SK-N-SH (cell line): Measurements from ENCODE around the gene HIPK2. TPM values are rescaled to one million over a fixed set of nuclear protein-coding genes. Genes with fewer than 3 reads are reported as not detected.

Experiments used
- CTCF ChIA-PET: fragments of 300-600, 350-600 bp; formaldehyde crosslinking; extraction: SDS; loops from one replicate; lab custom pipeline; 2021; lab: Yijun Ruan, JAX
- POLR2A ChIA-PET: fragments of 350-600 bp; sonication (Branson Sonifier 250); formaldehyde crosslinking; extraction: SDS; loops from one replicate; lab custom pipeline; 2020; ENCODE audit warnings: antibody characterized with exemption, inconsistent platforms; lab: Yijun Ruan, JAX
- DNase-seq: peaks from one replicate; pipeline ENCODE4 v3.0.0; 2012
- H2AFZ ChIP-seq: fragments of 200-600 bp; sonication (generic); 2 replicates; pipeline ENCODE4 v1.8.1; 2016; ENCODE audit warnings: antibody characterized with exemption, mild to moderate bottlenecking, low read depth
- H3F3A ChIP-seq: fragments of 200-600 bp; sonication (generic); replicated peaks from 2 replicates; pipeline ENCODE3; 2016; ENCODE audit warnings: antibody characterized with exemption, mild to moderate bottlenecking; ENCODE audit not compliant: insufficient read depth
- H3K27ac ChIP-seq, 2 experiments: fragments of 200-500 bp in 1 of 2; fragments of 200-600 bp in 1 of 2; sonication (Bioruptor generic) in 1 of 2; sonication (generic), shearing (Covaris generic) in 1 of 2; 2 replicates each; pipeline versions ENCODE4 v1.5.1 to v1.6.1; 2014 to 2016; ENCODE audit warnings: low read depth in 2 of 2, inconsistent platforms in 1 of 2, low read length in 1 of 2, mild to moderate bottlenecking in 1 of 2, mixed read lengths in 1 of 2
- H3K27me3 ChIP-seq: fragments of 200-600 bp; sonication (generic), shearing (Covaris generic); 2 replicates; pipeline ENCODE4 v1.6.1; 2016; ENCODE audit warnings: mixed run types; ENCODE audit not compliant: insufficient read depth
- H3K36me3 ChIP-seq, 2 experiments: fragments of 200-500 bp in 1 of 2; fragments of 200-600 bp in 1 of 2; sonication (Bioruptor generic) in 1 of 2; sonication (generic) in 1 of 2; replicated peaks in 1 of 2; 2 replicates each; pipeline versions ENCODE3 to v1.5.1; 2014 to 2016; ENCODE audit warnings: low read length in 1 of 2, mild to moderate bottlenecking in 1 of 2; ENCODE audit not compliant: insufficient read depth in 2 of 2, control insufficient read depth in 1 of 2
- H3K4me1 ChIP-seq, 2 experiments: fragments of 200-500 bp in 1 of 2; fragments of 200-600 bp in 1 of 2; sonication (Bioruptor generic) in 1 of 2; sonication (generic), shearing (Covaris generic) in 1 of 2; 2 replicates each; pipeline versions ENCODE4 v1.5.1 to v1.6.1; 2014 to 2016; ENCODE audit warnings: low read depth in 1 of 2, low read length in 1 of 2, mixed run types in 1 of 2; ENCODE audit not compliant: insufficient read depth in 2 of 2, control insufficient read depth in 1 of 2
- H3K4me2 ChIP-seq: fragments of 200-600 bp; sonication (generic), shearing (Covaris generic); 2 replicates; pipeline ENCODE4 v1.6.1; 2017; ENCODE audit warnings: mixed run types
- H3K4me3 ChIP-seq, 2 experiments: fragments of 200-500 bp in 1 of 2; fragments of 200-600 bp in 1 of 2; sonication (Bioruptor generic) in 1 of 2; sonication (generic), shearing (Covaris generic) in 1 of 2; 2 replicates each; pipeline versions ENCODE4 v1.5.1 to v1.8.1; 2014 to 2016; ENCODE audit warnings: low read depth in 2 of 2, inconsistent platforms in 1 of 2, low read length in 1 of 2, mild to moderate bottlenecking in 1 of 2, mixed read lengths in 1 of 2, moderate library complexity in 1 of 2
- H3K79me2 ChIP-seq: fragments of 200-600 bp; sonication (generic); 2 replicates; pipeline ENCODE4 v1.8.1; 2017; ENCODE audit warnings: mild to moderate bottlenecking; ENCODE audit not compliant: insufficient read depth
- H3K9ac ChIP-seq: fragments of 200-600 bp; sonication (generic); 2 replicates; pipeline ENCODE4 v1.6.1; 2017; ENCODE audit warnings: mixed run types
- H3K9me2 ChIP-seq: fragments of 200-600 bp; sonication (generic); 2 replicates; pipeline ENCODE4 v1.6.1; 2017; ENCODE audit warnings: mixed run types
- H3K9me3 ChIP-seq: fragments of 200-600 bp; sonication (generic); 2 replicates; pipeline ENCODE4 v1.6.1; 2017; ENCODE audit warnings: mixed run types, mild to moderate bottlenecking, moderate library complexity
- H4K20me1 ChIP-seq: fragments of 200-600 bp; sonication (generic); 2 replicates; pipeline ENCODE4 v1.6.1; 2017; ENCODE audit warnings: mild to moderate bottlenecking, mixed run types; ENCODE audit not compliant: insufficient read depth
- CHD2 ChIP-seq: fragments of 150-350 bp; IDR thresholded peaks from 2 replicates; pipeline ENCODE4 v1.6.1; 2018; ENCODE audit warnings: low read length; ENCODE audit not compliant: partially characterized antibody
- EP300 ChIP-seq, 2 experiments: IDR thresholded peaks; 2 replicates each; pipeline versions ENCODE4 v1.4.0 to v1.6.1; 2012; ENCODE audit warnings: borderline replicate concordance in 1 of 2, low read depth in 1 of 2, low read length in 1 of 2
- FOXM1 ChIP-seq: IDR thresholded peaks from 2 replicates; pipeline ENCODE4 v1.4.0; 2012; ENCODE audit warnings: low read depth, mild to moderate bottlenecking
- GATA2 ChIP-seq: sonication (generic); formaldehyde crosslinking; IDR thresholded peaks from 2 replicates; pipeline ENCODE4 v1.5.0; 2020; ENCODE audit warnings: mild to moderate bottlenecking, missing genetic modification reagents
- JUND ChIP-seq: IDR thresholded peaks from 2 replicates; pipeline ENCODE4 v1.4.0; 2012
- NFIC ChIP-seq: IDR thresholded peaks from 2 replicates; pipeline ENCODE4 v1.4.0; 2012; ENCODE audit warnings: borderline replicate concordance
- POLR2AphosphoS5 ChIP-seq: IDR thresholded peaks from 2 replicates; pipeline ENCODE4 v1.6.1; 2012; ENCODE audit warnings: low read depth, low read length
- RAD21 ChIP-seq: IDR thresholded peaks from 2 replicates; pipeline ENCODE4 v1.6.1; 2012; ENCODE audit warnings: mild to moderate bottlenecking, low read length
- RCOR1 ChIP-seq: fragments of 150-350 bp; IDR thresholded peaks from 2 replicates; pipeline ENCODE4 v1.6.1; 2017; ENCODE audit warnings: antibody characterized with exemption, low read length
- SIN3A ChIP-seq: IDR thresholded peaks from 2 replicates; pipeline ENCODE4 v1.6.1; 2012; ENCODE audit warnings: low read depth, mild to moderate bottlenecking, low read length, moderate library complexity, borderline replicate concordance
- SMC3 ChIP-seq: IDR thresholded peaks from 2 replicates; pipeline ENCODE4 v1.6.1; 2012; ENCODE audit warnings: low read depth, low read length, improper control_type of control experiment
- USF2 ChIP-seq: fragments of 150-350 bp; IDR thresholded peaks from 2 replicates; pipeline ENCODE4 v1.6.1; 2017; ENCODE audit warnings: antibody characterized with exemption, low read length, low read depth, borderline replicate concordance
- YY1 ChIP-seq: IDR thresholded peaks from 2 replicates; pipeline ENCODE4 v1.4.0; 2012; ENCODE audit warnings: low read depth, mild to moderate bottlenecking
- WGBS: methylation state at CpG from one replicate; pipeline ENCODE4 v1.1.6; 2017; ENCODE audit warnings: low lambda C conversion rate; 5-methylcytosine and 5-hydroxymethylcytosine counted together
- polyA plus RNA-seq, 3 experiments: library from polyadenylated mRNA; depleted of rRNA; stranded (reverse); fragments of >200 nt; gene quantifications; 2 replicates each; pipeline ENCODE4 v1.2.3, GENCODE V29; 2012
- TF ChIP-seq, protein P1 (sequence below): IDR thresholded peaks from 2 replicates; pipeline ENCODE4 v1.4.0; 2012; ENCODE audit warnings: low read depth, borderline replicate concordance
- TF ChIP-seq, protein P2 (sequence below): IDR thresholded peaks from 2 replicates; pipeline ENCODE4 v1.4.0; 2012; ENCODE audit warnings: low read depth
- TF ChIP-seq, protein P3 (sequence below): IDR thresholded peaks from 2 replicates; pipeline ENCODE4; 2012
- TF ChIP-seq, protein P4 (sequence below): fragments of 200-600 bp; sonication (generic); IDR thresholded peaks from 2 replicates; pipeline ENCODE4 v1.6.1; 2017; ENCODE audit warnings: antibody characterized with exemption, mild to moderate bottlenecking, moderate library complexity
- TF ChIP-seq, protein P5 (sequence below): IDR thresholded peaks from 2 replicates; pipeline ENCODE4 v1.4.0; 2012; ENCODE audit warnings: low read depth, borderline replicate concordance

HIPK2 gene
- polyA plus RNA-seq, 1 of the 3 experiments (the other 2 are of a cell fraction) = 14.2 TPM

GRCh38 chr7:139603282-139603681, 174.5 kb downstream of the HIPK2 start:
- Histone ChIP-seq H3K36me3 (peaks cover 66 to 70% of the 10 kb centered on the region in 2 experiments), H3F3A (peaks cover 4% of the 10 kb centered on the region), H4K20me1 (no peaks in the 10 kb centered on the region), H3K9me2 (no peaks in the 10 kb centered on the region), H3K4me3 (no peak overlapping the region), H3K9me3 (no peaks in the 10 kb centered on the region), H3K4me1 (peaks cover 0 to 18% of the 10 kb centered on the region in 2 experiments; a peak in 1 of 4 replicates), H3K79me2 (no peaks in the 10 kb centered on the region), H2AFZ (no peak overlapping the region), H3K27ac (peak overlapping the region in 1 of 2 experiments; percentile 58; a peak in 2 of 4 replicates), H3K4me2 (no peak overlapping the region), H3K27me3 (no peaks in the 10 kb centered on the region), H3K9ac (no peak overlapping the region)
- CTCF ChIA-PET = interaction anchor here (1.0 to 3.1 kb wide), 18 partner anchors 10 to 400 kb away, joined by 3 to 39 read pairs (median 14); no protein-coding TSS in a partner anchor
- 79% methylated on average over 5 of the region's 5 CpGs for WGBS
- DNase-seq = peak; percentile 59
- TF ChIP-seq GATA2 (peak; percentile 54), USF2 (no peak), CHD2 (no peak), RCOR1 (peak; percentile 78), POLR2AphosphoS5 (no peak), EP300 (IDR thresholded peaks at IDR 0.05; ENCODE audit: borderline replicate concordance in 1 of 2, low read depth in 1 of 2, low read length in 1 of 2) (peak in 1 of 2 experiments; percentile 31; a peak in 1 of 4 replicates)
- TF ChIP-seq, protein P1, sequence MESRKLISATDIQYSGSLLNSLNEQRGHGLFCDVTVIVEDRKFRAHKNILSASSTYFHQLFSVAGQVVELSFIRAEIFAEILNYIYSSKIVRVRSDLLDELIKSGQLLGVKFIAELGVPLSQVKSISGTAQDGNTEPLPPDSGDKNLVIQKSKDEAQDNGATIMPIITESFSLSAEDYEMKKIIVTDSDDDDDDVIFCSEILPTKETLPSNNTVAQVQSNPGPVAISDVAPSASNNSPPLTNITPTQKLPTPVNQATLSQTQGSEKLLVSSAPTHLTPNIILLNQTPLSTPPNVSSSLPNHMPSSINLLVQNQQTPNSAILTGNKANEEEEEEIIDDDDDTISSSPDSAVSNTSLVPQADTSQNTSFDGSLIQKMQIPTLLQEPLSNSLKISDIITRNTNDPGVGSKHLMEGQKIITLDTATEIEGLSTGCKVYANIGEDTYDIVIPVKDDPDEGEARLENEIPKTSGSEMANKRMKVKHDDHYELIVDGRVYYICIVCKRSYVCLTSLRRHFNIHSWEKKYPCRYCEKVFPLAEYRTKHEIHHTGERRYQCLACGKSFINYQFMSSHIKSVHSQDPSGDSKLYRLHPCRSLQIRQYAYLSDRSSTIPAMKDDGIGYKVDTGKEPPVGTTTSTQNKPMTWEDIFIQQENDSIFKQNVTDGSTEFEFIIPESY = no peak
- TF ChIP-seq, protein P2, sequence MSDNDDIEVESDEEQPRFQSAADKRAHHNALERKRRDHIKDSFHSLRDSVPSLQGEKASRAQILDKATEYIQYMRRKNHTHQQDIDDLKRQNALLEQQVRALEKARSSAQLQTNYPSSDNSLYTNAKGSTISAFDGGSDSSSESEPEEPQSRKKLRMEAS = no peak
- POLR2A ChIA-PET = no interaction called here

- H3K4me1 ChIP-seq = peaks cover 0 to 18% of the 10 kb centered on the region in 2 experiments; a peak in 1 of 4 replicates
- H3K9me2 ChIP-seq = no peaks in the 10 kb centered on the region
- H2AFZ ChIP-seq = no peak overlapping the region
- CTCF ChIA-PET = interaction anchor here (0.6 to 3.1 kb wide), 48 partner anchors 8 to 438 kb away, joined by 3 to 39 read pairs (median 4); partner anchors contain the start of gene HIPK2
- no peaks in the 10 kb centered on the region for H3K9me3 ChIP-seq
- TF ChIP-seq YY1 (no peak), RAD21 (peak; percentile 76), SIN3A (no peak), SMC3 (peak; percentile 68), FOXM1 (no peak), EP300 (IDR thresholded peaks at IDR 0.05; ENCODE audit: borderline replicate concordance in 1 of 2, low read depth in 1 of 2, low read length in 1 of 2) (no peak), NFIC (no peak), RCOR1 (no peak), JUND (no peak)
- TF ChIP-seq, protein P3, sequence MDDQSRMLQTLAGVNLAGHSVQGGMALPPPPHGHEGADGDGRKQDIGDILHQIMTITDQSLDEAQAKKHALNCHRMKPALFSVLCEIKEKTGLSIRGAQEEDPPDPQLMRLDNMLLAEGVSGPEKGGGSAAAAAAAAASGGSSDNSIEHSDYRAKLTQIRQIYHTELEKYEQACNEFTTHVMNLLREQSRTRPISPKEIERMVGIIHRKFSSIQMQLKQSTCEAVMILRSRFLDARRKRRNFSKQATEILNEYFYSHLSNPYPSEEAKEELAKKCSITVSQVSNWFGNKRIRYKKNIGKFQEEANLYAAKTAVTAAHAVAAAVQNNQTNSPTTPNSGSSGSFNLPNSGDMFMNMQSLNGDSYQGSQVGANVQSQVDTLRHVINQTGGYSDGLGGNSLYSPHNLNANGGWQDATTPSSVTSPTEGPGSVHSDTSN = no peak
- TF ChIP-seq, protein P4, sequence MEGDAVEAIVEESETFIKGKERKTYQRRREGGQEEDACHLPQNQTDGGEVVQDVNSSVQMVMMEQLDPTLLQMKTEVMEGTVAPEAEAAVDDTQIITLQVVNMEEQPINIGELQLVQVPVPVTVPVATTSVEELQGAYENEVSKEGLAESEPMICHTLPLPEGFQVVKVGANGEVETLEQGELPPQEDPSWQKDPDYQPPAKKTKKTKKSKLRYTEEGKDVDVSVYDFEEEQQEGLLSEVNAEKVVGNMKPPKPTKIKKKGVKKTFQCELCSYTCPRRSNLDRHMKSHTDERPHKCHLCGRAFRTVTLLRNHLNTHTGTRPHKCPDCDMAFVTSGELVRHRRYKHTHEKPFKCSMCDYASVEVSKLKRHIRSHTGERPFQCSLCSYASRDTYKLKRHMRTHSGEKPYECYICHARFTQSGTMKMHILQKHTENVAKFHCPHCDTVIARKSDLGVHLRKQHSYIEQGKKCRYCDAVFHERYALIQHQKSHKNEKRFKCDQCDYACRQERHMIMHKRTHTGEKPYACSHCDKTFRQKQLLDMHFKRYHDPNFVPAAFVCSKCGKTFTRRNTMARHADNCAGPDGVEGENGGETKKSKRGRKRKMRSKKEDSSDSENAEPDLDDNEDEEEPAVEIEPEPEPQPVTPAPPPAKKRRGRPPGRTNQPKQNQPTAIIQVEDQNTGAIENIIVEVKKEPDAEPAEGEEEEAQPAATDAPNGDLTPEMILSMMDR = peak; percentile 86
- TF ChIP-seq, protein P5, sequence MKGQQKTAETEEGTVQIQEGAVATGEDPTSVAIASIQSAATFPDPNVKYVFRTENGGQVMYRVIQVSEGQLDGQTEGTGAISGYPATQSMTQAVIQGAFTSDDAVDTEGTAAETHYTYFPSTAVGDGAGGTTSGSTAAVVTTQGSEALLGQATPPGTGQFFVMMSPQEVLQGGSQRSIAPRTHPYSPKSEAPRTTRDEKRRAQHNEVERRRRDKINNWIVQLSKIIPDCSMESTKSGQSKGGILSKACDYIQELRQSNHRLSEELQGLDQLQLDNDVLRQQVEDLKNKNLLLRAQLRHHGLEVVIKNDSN = no peak
- TF ChIP-seq, protein P2 = no peak
- TF ChIP-seq, all 33 proteins: peak for 3
- peaks cover 4% of the 10 kb centered on the region for H3F3A ChIP-seq
- H3K4me3 ChIP-seq = no peak overlapping the region
- peaks cover 69 to 78% of the 10 kb centered on the region in 2 experiments for H3K36me3 ChIP-seq
- no peak overlapping the region for H3K27ac ChIP-seq
- POLR2A ChIA-PET = interaction anchor here (0.5 kb wide), 2 partner anchors 14 to 43 kb away, joined by 3 read pairs; no protein-coding TSS in a partner anchor
- no peaks in the 10 kb centered on the region for H3K27me3 ChIP-seq
- no peak overlapping the region for H3K9ac ChIP-seq
- H4K20me1 ChIP-seq = no peaks in the 10 kb centered on the region
- H3K4me2 ChIP-seq = no peak overlapping the region
- WGBS = 82% methylated on average over 7 of the region's 7 CpGs
- DNase-seq = peak; percentile 65
- no peaks in the 10 kb centered on the region for H3K79me2 ChIP-seq
These were observed 175.6 kb downstream of the HIPK2 start for GRCh38 chr7:139602143-139602722.
